Activated CD4-positive, alpha-beta T cell treated with anti-CD3 and anti-CD28 coated beads, Interleukin-2, amount 10 ng/mL, durations not matched to agents 24 days and 14 days (primary cell): ENCODE measurements around the gene SRPK3. TPM values are rescaled to one million over a fixed set of nuclear protein-coding genes. Genes with fewer than 3 reads are reported as not detected.

Experiments
- DNase-seq: peaks from one replicate; pipeline ENCODE4 v3.0.0; 2022
- H3K27ac Mint-ChIP-seq: one replicate; pipeline ENCODE4 v1.8.0; 2022; ENCODE audit warnings: mild to moderate bottlenecking, mixed read lengths
- H3K27me3 Mint-ChIP-seq: one replicate; pipeline ENCODE4 v1.8.0; 2022; ENCODE audit warnings: mixed read lengths
- H3K36me3 Mint-ChIP-seq: one replicate; pipeline ENCODE4 v1.8.0; 2022; ENCODE audit warnings: low read depth, mild to moderate bottlenecking, mixed read lengths
- H3K4me1 Mint-ChIP-seq: one replicate; pipeline ENCODE4 v1.8.0; 2021; ENCODE audit warnings: mixed read lengths
- H3K4me3 Mint-ChIP-seq: one replicate; pipeline ENCODE4 v1.8.0; 2022; ENCODE audit warnings: mild to moderate bottlenecking, moderate library complexity, mixed read lengths
- H3K9me3 Mint-ChIP-seq: one replicate; pipeline ENCODE4 v1.8.0; 2021; ENCODE audit warnings: mixed read lengths
- intact Hi-C: fragments of 100-400 bp; cut with micrococcal nuclease; formaldehyde crosslinking; loops from one replicate; pipeline ENCODE4 v1.15.1; 2023
- total RNA-seq: library from RNA; stranded (reverse); gene quantifications from 2 replicates; pipeline ENCODE4 v1.2.3, GENCODE V29; 2022

Gene SRPK3
- total RNA-seq, 1 donor from 2014 or later = not detected

- Mint-ChIP-seq H3K27ac (peak within 1 kb of the TSS; percentile 93), H3K4me3 (peak within 1 kb of the TSS; percentile 90), H3K36me3 (peaks cover 30% of the 10 kb centered on the region), H3K27me3 (no peaks in the 10 kb centered on the region), H3K9me3 (no peaks in the 10 kb centered on the region), H3K4me1 (peaks cover 11% of the 10 kb centered on the region)
- intact Hi-C loops = loop anchor here (2.0 kb wide), 1 partner anchor 133 kb away; the partner anchor contains the start of gene ARHGAP4
- peak; percentile 97 for DNase-seq
These were observed 13.4 kb downstream of the SRPK3 start, which contains the start of the genes IDH3G and SSR4 for GRCh38 chrX:153794018-153794896. Gene IDH3G, minus strand, starts transcription at chrX:153794375. Its CDS starts 49 bp downstream, at chrX:153794326. Gene SSR4, plus strand, starts transcription at chrX:153794668. Its CDS starts 20 bp downstream, at chrX:153794688.

GRCh38 chrX:153794897-153795816 lies 14.3 kb downstream of the SRPK3 start:
- intact Hi-C loops = loop anchor here (2.0 kb wide), 1 partner anchor 132 kb away; the partner anchor contains the start of gene ARHGAP4
- peak overlapping the region; percentile 93 for H3K27ac Mint-ChIP-seq
- H3K9me3 Mint-ChIP-seq = no peaks in the 10 kb centered on the region
- DNase-seq = no peak
- H3K4me3 Mint-ChIP-seq = peak overlapping the region; percentile 90
- peaks cover 11% of the 10 kb centered on the region for H3K4me1 Mint-ChIP-seq
- H3K27me3 Mint-ChIP-seq = no peaks in the 10 kb centered on the region
- H3K36me3 Mint-ChIP-seq = peaks cover 28% of the 10 kb centered on the region

GRCh38 chrX:153797415-153798015 lies 16.7 kb downstream of the SRPK3 start:
- Mint-ChIP-seq H3K36me3 (peaks cover 24% of the 10 kb centered on the region), H3K9me3 (no peaks in the 10 kb centered on the region), H3K4me1 (peaks cover 11% of the 10 kb centered on the region), H3K27ac (no peak overlapping the region), H3K27me3 (no peaks in the 10 kb centered on the region), H3K4me3 (no peak overlapping the region)
- DNase-seq = no peak
- intact Hi-C loops = no loop called here

- H3K4me1 Mint-ChIP-seq = peaks cover 6% of the 10 kb centered on the region
- H3K4me3 Mint-ChIP-seq = no peak overlapping the region
- DNase-seq = no peak
- intact Hi-C loops = no loop called here
- no peaks in the 10 kb centered on the region for H3K27me3 Mint-ChIP-seq
- H3K36me3 Mint-ChIP-seq = peaks cover 22% of the 10 kb centered on the region
- H3K27ac Mint-ChIP-seq = no peak overlapping the region
- no peaks in the 10 kb centered on the region for H3K9me3 Mint-ChIP-seq
These were observed 18.5 kb downstream of the SRPK3 start for GRCh38 chrX:153799326-153799725.

- no peak for DNase-seq
- H3K9me3 Mint-ChIP-seq = no peaks in the 10 kb centered on the region
- H3K4me3 Mint-ChIP-seq = no peak overlapping the region
- peaks cover 6% of the 10 kb centered on the region for H3K4me1 Mint-ChIP-seq
- no peak overlapping the region for H3K27ac Mint-ChIP-seq
- intact Hi-C loops = no loop called here
- H3K36me3 Mint-ChIP-seq = peaks cover 18% of the 10 kb centered on the region
- no peaks in the 10 kb centered on the region for H3K27me3 Mint-ChIP-seq
These were observed 19.4 kb downstream of the SRPK3 start for GRCh38 chrX:153800177-153800722.

- Mint-ChIP-seq H3K27ac (no peak overlapping the region), H3K4me3 (no peak overlapping the region), H3K4me1 (peaks cover 6% of the 10 kb centered on the region), H3K27me3 (no peaks in the 10 kb centered on the region), H3K9me3 (no peaks in the 10 kb centered on the region), H3K36me3 (peaks cover 18% of the 10 kb centered on the region)
- intact Hi-C loops = no loop called here
- no peak for DNase-seq
These were observed 19.9 kb downstream of the SRPK3 start for GRCh38 chrX:153800746-153801145.

GRCh38 chrX:153801669-153802068 lies 20.8 kb downstream of the SRPK3 start:
- H3K4me1 Mint-ChIP-seq = peaks cover 1% of the 10 kb centered on the region
- intact Hi-C loops = no loop called here
- no peaks in the 10 kb centered on the region for H3K9me3 Mint-ChIP-seq

GRCh38 chrX:153802513-153803045 lies 21.7 kb downstream of the SRPK3 start:
- H3K9me3 Mint-ChIP-seq = no peaks in the 10 kb centered on the region
- no peak overlapping the region for H3K4me3 Mint-ChIP-seq
- H3K4me1 Mint-ChIP-seq = no peaks in the 10 kb centered on the region
- H3K27ac Mint-ChIP-seq = no peak overlapping the region
- intact Hi-C loops = no loop called here
- no peaks in the 10 kb centered on the region for H3K27me3 Mint-ChIP-seq
- DNase-seq = no peak
- H3K36me3 Mint-ChIP-seq = peaks cover 9% of the 10 kb centered on the region

More at GRCh38 chrX:153801669-153802068, 20.8 kb downstream of the SRPK3 start:
- Mint-ChIP-seq H3K27me3 (no peaks in the 10 kb centered on the region), H3K4me3 (no peak overlapping the region), H3K36me3 (peaks cover 10% of the 10 kb centered on the region), H3K27ac (no peak overlapping the region)
- no peak for DNase-seq

GRCh38 chrX:153803211-153804099 lies 22.6 kb downstream of the SRPK3 start:
- no peak overlapping the region for H3K27ac Mint-ChIP-seq
- H3K9me3 Mint-ChIP-seq = no peaks in the 10 kb centered on the region
- H3K36me3 Mint-ChIP-seq = peaks cover 3% of the 10 kb centered on the region
- H3K4me1 Mint-ChIP-seq = no peaks in the 10 kb centered on the region
- no peak overlapping the region for H3K4me3 Mint-ChIP-seq
- intact Hi-C loops = no loop called here
- no peak for DNase-seq
- no peaks in the 10 kb centered on the region for H3K27me3 Mint-ChIP-seq

- H3K9me3 Mint-ChIP-seq = no peaks in the 10 kb centered on the region
- intact Hi-C loops = no loop called here
- H3K27me3 Mint-ChIP-seq = no peaks in the 10 kb centered on the region
- H3K4me3 Mint-ChIP-seq = no peak overlapping the region
- H3K4me1 Mint-ChIP-seq = no peaks in the 10 kb centered on the region
- no peak overlapping the region for H3K27ac Mint-ChIP-seq
- DNase-seq = no peak
- H3K36me3 Mint-ChIP-seq = no peaks in the 10 kb centered on the region
These were observed 23.3 kb downstream of the SRPK3 start for GRCh38 chrX:153804100-153804595.

- Mint-ChIP-seq H3K27ac (no peak overlapping the region), H3K4me1 (no peaks in the 10 kb centered on the region), H3K4me3 (no peak overlapping the region), H3K36me3 (no peaks in the 10 kb centered on the region), H3K9me3 (no peaks in the 10 kb centered on the region), H3K27me3 (no peaks in the 10 kb centered on the region)
- no peak for DNase-seq
- intact Hi-C loops = no loop called here
These were observed 23.8 kb downstream of the SRPK3 start for GRCh38 chrX:153804621-153805020.

GRCh38 chrX:153805436-153805835 lies 24.6 kb downstream of the SRPK3 start:
- no peaks in the 10 kb centered on the region for H3K9me3 Mint-ChIP-seq
- no peaks in the 10 kb centered on the region for H3K36me3 Mint-ChIP-seq
- DNase-seq = no peak
- H3K4me1 Mint-ChIP-seq = no peaks in the 10 kb centered on the region
- H3K27me3 Mint-ChIP-seq = no peaks in the 10 kb centered on the region
- no peak overlapping the region for H3K4me3 Mint-ChIP-seq
- intact Hi-C loops = no loop called here
- H3K27ac Mint-ChIP-seq = no peak overlapping the region
